Stimulated activated effector memory CD8-positive, alpha-beta T cell treated with anti-CD3 and anti-CD28 coated beads, Interleukin-12 subunit alpha, Interleukin-12 subunit beta, amount 100 ng/mL, for 72 hours (primary cell): ENCODE measurements around the gene REELD1.

Experiments used
- ATAC-seq: fragments of 150-1000 bp; cut with Tn5 transposase; 2 replicates; pipeline ENCODE4 v1.10.0; 2021
- DNase-seq, 2 donors: peaks; one replicate each; pipeline ENCODE4 v3.0.0; 2021 to 2022; ENCODE audit warnings: low spot score in 2 of 2
- H3K27ac Mint-ChIP-seq: one replicate; pipeline ENCODE4 v1.8.0; 2022; ENCODE audit warnings: mild to moderate bottlenecking, mixed read lengths
- H3K36me3 Mint-ChIP-seq: one replicate; pipeline ENCODE4 v1.8.0; 2022; ENCODE audit warnings: mild to moderate bottlenecking, mixed read lengths
- H3K4me1 Mint-ChIP-seq: one replicate; pipeline ENCODE4 v1.8.0; 2022; ENCODE audit warnings: mixed read lengths
- H3K4me3 Mint-ChIP-seq: one replicate; pipeline ENCODE4 v1.8.0; 2022; ENCODE audit warnings: mild to moderate bottlenecking, mixed read lengths
- H3K9me3 Mint-ChIP-seq: one replicate; pipeline ENCODE4 v1.8.0; 2022; ENCODE audit warnings: mixed read lengths

Gene REELD1

DNA sequence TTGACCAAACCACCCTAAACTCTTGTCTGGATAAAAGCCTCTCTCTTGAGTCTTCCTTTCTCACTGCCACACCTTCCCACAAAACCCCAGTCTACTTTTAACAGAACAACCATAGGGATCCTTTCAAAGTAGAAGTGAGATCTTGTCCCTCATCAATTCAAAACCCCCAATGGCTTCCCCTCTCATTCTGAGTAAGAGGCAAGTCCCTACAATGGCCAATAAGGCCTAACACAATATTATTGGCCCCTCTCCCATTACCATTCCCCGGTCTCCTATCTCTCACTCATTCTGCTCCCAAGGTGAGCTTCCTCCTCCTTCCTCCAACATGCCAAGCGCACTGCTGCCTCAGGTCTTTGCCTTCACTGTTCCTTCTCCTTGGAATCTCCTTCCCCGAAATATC, 57.1 kb downstream of the REELD1 start:
- Mint-ChIP-seq H3K27ac (no peak overlapping the region), H3K4me1 (peaks cover 9% of the 10 kb centered on the region), H3K9me3 (no peaks in the 10 kb centered on the region), H3K4me3 (no peak overlapping the region), H3K36me3 (no peaks in the 10 kb centered on the region)
- ATAC-seq (no peak), DNase-seq (no peak)

DNA sequence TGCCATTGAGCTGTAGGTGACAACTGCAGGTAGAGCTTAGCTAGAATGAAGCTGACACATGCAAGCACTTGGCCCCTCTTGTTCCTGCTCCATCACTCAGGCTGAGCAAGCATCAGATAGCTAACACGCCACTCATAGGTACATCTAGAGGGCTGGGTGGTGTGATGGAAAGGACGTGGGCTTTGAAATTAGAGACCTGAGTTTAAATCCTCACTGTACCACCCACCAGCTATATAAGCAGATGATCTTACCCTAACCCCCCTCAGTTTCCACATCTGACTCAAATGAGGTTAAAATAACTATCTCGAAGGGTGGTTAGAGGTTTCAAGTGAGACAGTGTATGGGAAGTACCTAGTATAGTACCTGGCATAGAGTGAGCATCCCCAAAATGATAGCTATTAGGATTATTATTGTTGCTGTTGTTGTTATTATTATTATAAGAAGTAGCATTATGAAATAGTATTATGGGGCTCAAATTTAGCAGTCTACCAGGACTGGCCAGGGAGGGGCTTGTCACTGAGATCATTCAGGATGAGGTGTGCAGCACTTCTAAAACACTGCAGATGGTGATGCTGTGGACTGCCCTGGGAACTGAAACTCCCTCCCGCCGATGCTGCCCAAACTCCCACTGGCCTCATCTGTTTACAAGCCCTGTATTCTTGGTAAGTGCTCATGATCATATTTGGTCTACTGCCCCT, 59.0 kb downstream of the REELD1 start:
- no peaks in the 10 kb centered on the region for H3K9me3 Mint-ChIP-seq
- no peak overlapping the region for H3K4me3 Mint-ChIP-seq
- H3K27ac Mint-ChIP-seq: no peak overlapping the region
- ATAC-seq (peak; percentile 93), DNase-seq (no peak)
- H3K4me1 Mint-ChIP-seq: peaks cover 9% of the 10 kb centered on the region
- no peaks in the 10 kb centered on the region for H3K36me3 Mint-ChIP-seq

DNA sequence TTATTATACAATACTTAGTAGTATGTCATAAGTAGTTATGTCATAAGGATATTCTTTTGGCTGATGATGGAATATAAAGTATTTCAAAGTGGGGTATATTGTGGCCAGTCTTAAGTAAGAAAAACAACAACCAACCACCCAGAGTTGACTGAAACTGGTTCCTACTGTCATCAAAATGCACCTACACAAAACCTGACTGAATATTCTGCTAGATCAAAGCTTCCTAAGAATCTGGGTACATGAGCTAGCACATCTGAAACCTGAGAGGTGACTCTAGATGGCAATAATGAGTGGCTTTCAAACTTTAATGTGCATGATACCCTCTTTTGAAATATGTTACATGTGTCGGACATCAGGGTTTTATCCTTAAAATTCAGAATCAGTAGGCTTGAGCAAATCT, 60.4 kb downstream of the REELD1 start:
- H3K27ac Mint-ChIP-seq: no peak overlapping the region
- no peak overlapping the region for H3K4me3 Mint-ChIP-seq
- DNase-seq: no peak
- peaks cover 9% of the 10 kb centered on the region for H3K4me1 Mint-ChIP-seq
- ATAC-seq: peak; percentile 12
- no peaks in the 10 kb centered on the region for H3K9me3 Mint-ChIP-seq
- no peaks in the 10 kb centered on the region for H3K36me3 Mint-ChIP-seq

DNA sequence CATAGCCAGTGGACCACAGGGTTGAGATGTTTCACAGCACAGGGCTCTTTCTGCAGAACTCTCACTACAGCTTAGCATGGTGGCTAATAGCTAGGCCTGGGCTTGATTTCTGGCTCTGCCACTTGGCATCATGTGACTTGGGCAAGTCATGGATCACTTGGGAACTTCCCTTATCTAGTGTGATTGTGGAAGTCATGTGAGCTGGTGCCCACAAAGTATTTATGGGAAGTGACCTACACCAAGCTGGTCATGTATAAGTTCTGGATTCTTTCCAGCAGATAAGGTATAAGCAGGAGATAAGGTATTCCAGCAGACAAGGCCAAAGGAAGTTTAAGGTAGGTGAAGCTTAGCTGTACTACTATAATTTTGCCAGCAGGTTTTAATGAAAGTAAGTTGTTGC, 61.0 kb downstream of the REELD1 start:
- DNase-seq (no peak), ATAC-seq (no peak)
- H3K27ac Mint-ChIP-seq: no peak overlapping the region
- no peaks in the 10 kb centered on the region for H3K36me3 Mint-ChIP-seq
- H3K9me3 Mint-ChIP-seq: no peaks in the 10 kb centered on the region
- peaks cover 9% of the 10 kb centered on the region for H3K4me1 Mint-ChIP-seq
- H3K4me3 Mint-ChIP-seq: no peak overlapping the region

DNA sequence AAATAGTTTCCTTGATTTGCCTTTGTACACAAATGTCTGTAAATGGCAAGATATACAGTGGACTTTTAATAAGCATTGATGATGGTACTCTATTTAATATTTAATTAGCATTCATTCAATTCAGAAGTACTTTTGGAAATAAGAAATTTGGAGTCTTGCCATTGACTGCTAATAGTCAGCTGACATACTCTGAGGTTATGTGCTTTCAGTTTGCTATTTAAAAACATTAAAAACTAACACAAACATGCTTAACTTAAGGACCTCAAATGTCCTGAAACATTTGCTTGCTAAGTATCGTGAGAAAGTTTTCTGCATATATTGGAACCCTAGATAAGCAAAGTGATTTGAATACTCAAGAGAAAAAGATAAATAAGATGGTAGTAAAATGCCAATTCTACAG, 64.6 kb downstream of the REELD1 start:
- Mint-ChIP-seq H3K36me3 (peaks cover 5% of the 10 kb centered on the region), H3K4me3 (no peak overlapping the region), H3K27ac (no peak overlapping the region), H3K9me3 (no peaks in the 10 kb centered on the region), H3K4me1 (no peaks in the 10 kb centered on the region)
- DNase-seq (no peak), ATAC-seq (no peak)
